K562 (cell line): ENCODE results near the gene TDRD12. TPM values are rescaled to one million over a fixed set of nuclear protein-coding genes. Genes with fewer than 3 reads are reported as not detected.

ENCODE experiments used
- ATAC-seq: fragments of 200-7000 bp; cut with Tn5 transposase; 3 replicates; pipeline ENCODE4 v1.9.1; 2020; ENCODE audit warnings: moderate library complexity
- BruUV-seq: library from RNA; stranded (reverse); fragments of 400-500 nt; replicated peaks from 2 replicates; lab custom pipeline; 2021; lab: Mats Ljungman, UMichigan
- CTCF ChIA-PET: fragments of 300-600 bp; formaldehyde crosslinking; extraction: SDS; loops from one replicate; lab custom pipeline; 2021; ENCODE audit warnings: low intra/inter-chr PET ratio; lab: Yijun Ruan, JAX
- POLR2A ChIA-PET: fragments of 300-600, 350-650 bp; sonication (Branson Sonifier 250); formaldehyde crosslinking; extraction: SDS; loops from one replicate; lab custom pipeline; 2021; ENCODE audit warnings: antibody characterized with exemption, inconsistent platforms; lab: Yijun Ruan, JAX
- DNase-seq, 4 experiments: peaks; one replicate each; pipeline versions ENCODE4 v3.0.0 to v3.0.0-alpha.2; 2011 to 2018; ENCODE audit warnings: low spot score in 3 of 4, mixed read lengths in 3 of 4; ENCODE audit errors: extremely low read depth in 1 of 4
- FAIRE-seq: peaks from 2 replicates; lab custom pipeline; 2011; peaks lifted over from hg19 to GRCh38; lab: Jason Lieb, UNC
- H2AFZ ChIP-seq: 2 replicates; pipeline ENCODE4 v1.6.0; 2011; ENCODE audit warnings: low read depth, low read length, control low read depth, inconsistent platforms
- H3K27ac ChIP-seq: fragments of 200-600 bp; 3 replicates; pipeline ENCODE4 v1.8.0; 2011; ENCODE audit warnings: low read depth, mild to moderate bottlenecking, control low read depth, inconsistent platforms, low read length, moderate library complexity, mixed read lengths; ENCODE audit errors: extremely low read depth
- H3K27me3 ChIP-seq, 2 experiments: fragments of 300-600 bp in 1 of 2; 2 replicates in 1 of 2; 3 replicates in 1 of 2; pipeline versions ENCODE4 v1.6.0 to v1.8.0; 2011; ENCODE audit warnings: inconsistent platforms in 2 of 2, low read length in 2 of 2, mild to moderate bottlenecking in 1 of 2, mixed read lengths in 1 of 2, moderate library complexity in 1 of 2; ENCODE audit not compliant: control insufficient read depth in 2 of 2, insufficient read depth in 2 of 2
- H3K36me3 ChIP-seq: fragments of 300-600 bp; 3 replicates; pipeline ENCODE4 v1.8.0; 2011; ENCODE audit warnings: mild to moderate bottlenecking, low read length, inconsistent platforms; ENCODE audit not compliant: control insufficient read depth, insufficient read depth
- H3K4me1 ChIP-seq, 2 experiments: fragments of 200-600 bp in 1 of 2; replicated peaks in 1 of 2; 2 replicates in 1 of 2; 3 replicates in 1 of 2; pipeline versions ENCODE4 v1.5.1 to v1.8.0; 2011; ENCODE audit warnings: inconsistent platforms in 2 of 2, low read length in 2 of 2, mild to moderate bottlenecking in 1 of 2, mixed read lengths in 1 of 2, moderate library complexity in 1 of 2; ENCODE audit not compliant: control insufficient read depth in 2 of 2, insufficient read depth in 2 of 2
- H3K4me2 ChIP-seq: 2 replicates; pipeline ENCODE4 v1.6.1; 2011; ENCODE audit warnings: low read length, control low read depth, inconsistent platforms, mixed read lengths; ENCODE audit not compliant: insufficient read depth
- H3K4me3 ChIP-seq: fragments of 200-600 bp; sonication (generic), shearing (Covaris generic); 2 replicates; pipeline ENCODE4 v1.5.1; 2016; ENCODE audit warnings: control low read depth, inconsistent platforms
- H3K79me2 ChIP-seq: fragments of 200-600 bp; 3 replicates; pipeline ENCODE4 v1.8.0; 2011; ENCODE audit warnings: low read length, inconsistent platforms; ENCODE audit not compliant: control insufficient read depth, insufficient read depth
- H3K9ac ChIP-seq, 2 experiments: 2 replicates each; pipeline versions ENCODE4 v1.6.0 to v1.6.1; 2011; ENCODE audit warnings: low read depth in 2 of 2, low read length in 2 of 2, control low read depth in 1 of 2, inconsistent platforms in 1 of 2, mild to moderate bottlenecking in 1 of 2, mixed read lengths in 1 of 2; ENCODE audit not compliant: insufficient read depth in 1 of 2
- H3K9me1 ChIP-seq: one replicate; pipeline ENCODE4 v1.6.0; 2011; ENCODE audit warnings: inconsistent platforms, mild to moderate bottlenecking, low read length, moderate library complexity; ENCODE audit not compliant: control insufficient read depth, insufficient read depth
- H3K9me3 ChIP-seq: replicated peaks from 2 replicates; pipeline ENCODE4 v1.5.1; 2011; ENCODE audit warnings: low read depth, low read length, inconsistent platforms; ENCODE audit not compliant: control insufficient read depth, insufficient read depth
- H4K20me1 ChIP-seq: replicated peaks from 2 replicates; pipeline ENCODE4 v1.6.1; 2011; ENCODE audit warnings: low read length, inconsistent platforms, mixed read lengths; ENCODE audit not compliant: control insufficient read depth, insufficient read depth
- CBX8 ChIP-seq: fragments of 200-600 bp; sonication (generic); IDR thresholded peaks from 2 replicates; pipeline ENCODE4 v1.6.1; 2012; ENCODE audit warnings: borderline replicate concordance, mixed run types, low read depth, mild to moderate bottlenecking, moderate library complexity, mixed read lengths, low read length, control low read depth, inconsistent platforms; ENCODE audit not compliant: poor library complexity, severe bottlenecking; ENCODE audit errors: extremely low read depth
- GATAD2A ChIP-seq: fragments of 450-650 bp; IDR thresholded peaks from 2 replicates; pipeline ENCODE4 v1.6.1; 2017
- GTF2A2 ChIP-seq: IDR thresholded peaks from 2 replicates; pipeline ENCODE4 v1.6.1; 2016; ENCODE audit warnings: mild to moderate bottlenecking, missing genetic modification characterization, missing compliant biosample characterization
- KAT2B ChIP-seq: IDR thresholded peaks from one replicate; pipeline ENCODE4 v1.6.1; 2012; ENCODE audit warnings: low read depth, mild to moderate bottlenecking, control low read depth, inconsistent platforms, low read length, moderate library complexity
- POLR2AphosphoS5 ChIP-seq: IDR thresholded peaks from 2 replicates; pipeline ENCODE4 v1.6.1; 2011; ENCODE audit warnings: mild to moderate bottlenecking, low read depth, low read length, moderate library complexity; ENCODE audit not compliant: control insufficient read depth, insufficient read depth
- SMARCA4 ChIP-seq: fragments of 450-650 bp; IDR thresholded peaks from 2 replicates; pipeline ENCODE4 v1.6.1; 2016
- SP1 ChIP-seq: sonication (generic); formaldehyde crosslinking; IDR thresholded peaks from 2 replicates; pipeline ENCODE4 v1.8.1; 2022; ENCODE audit warnings: mild to moderate bottlenecking, missing genetic modification reagents
- TAF7 ChIP-seq: fragments of 450-650 bp; IDR thresholded peaks from 2 replicates; pipeline ENCODE4 v1.6.1; 2016; ENCODE audit warnings: missing genetic modification characterization, missing compliant biosample characterization
- ZFP36 ChIP-seq: fragments of 150-350 bp; IDR thresholded peaks from 2 replicates; pipeline ENCODE4 v1.6.1; 2018; ENCODE audit warnings: low read length, low read depth; ENCODE audit not compliant: partially characterized antibody
- ZNF175 ChIP-seq: fragments of 200-800 bp; sonication (Bioruptor generic); IDR thresholded peaks from 2 replicates; pipeline ENCODE4 v1.6.1; 2016; ENCODE audit warnings: low read depth, mild to moderate bottlenecking, missing genetic modification characterization, missing compliant biosample characterization
- ZNF280A ChIP-seq: fragments of 450-650 bp; IDR thresholded peaks from 2 replicates; pipeline ENCODE4 v1.6.1; 2018; ENCODE audit warnings: mild to moderate bottlenecking, low read depth; ENCODE audit not compliant: partially characterized antibody
- WGBS: fragments of 100-300 bp; shearing (Covaris generic); methylation state at CpG from one replicate; pipeline ENCODE4 v1.1.6; 2016; ENCODE audit warnings: low coverage, mixed read lengths; ENCODE audit not compliant: insufficient coverage; ENCODE audit errors: missing lambda C conversion rate; 5-methylcytosine and 5-hydroxymethylcytosine counted together
- in situ Hi-C: fragments of 300-500 bp; cut with MboI; formaldehyde crosslinking; loops from 4 replicates; pipeline ENCODE4 v1.15.0; 2018; ENCODE audit warnings: inconsistent platforms, mixed read lengths
- intact Hi-C: fragments of 100-400 bp; cut with micrococcal nuclease; formaldehyde crosslinking; loops from 2 replicates; pipeline ENCODE4 v1.14.2; 2022
- polyA plus RNA-seq, 8 experiments: library from polyadenylated mRNA; depleted of rRNA in 4 of 8; stranded (reverse) in 5 of 8; unstranded in 3 of 8; fragments of >200 nt; fragmentation: Nextera tagmentation in 2 of 8; fragmentation: Illumina TruSeq in 1 of 8; extraction: Ambion mirVana in 2 of 8; extraction: Trizol in 1 of 8; gene quantifications; 2 replicates each; pipeline versions ENCODE4 v1.2.1 to v1.2.3, GENCODE V29; 2011 to 2014; ENCODE audit warnings: inconsistent platforms in 1 of 8, missing spikeins in 1 of 8
- total RNA-seq, 7 experiments: library from RNA; depleted of rRNA in 6 of 7; stranded (reverse); fragments of >200 nt in 6 of 7; fragmentation: Illumina TruSeq in 2 of 7; extraction: Trizol in 2 of 7; gene quantifications; 2 replicates each; pipeline versions ENCODE4 v1.2.1 to v1.2.3, GENCODE V29; 2011 to 2021; ENCODE audit warnings: low replicate concordance in 1 of 7
- TF ChIP-seq, protein P1 (sequence below): sonication (generic); formaldehyde crosslinking; IDR thresholded peaks from 2 replicates; pipeline ENCODE4 v1.8.0; 2022; ENCODE audit warnings: mild to moderate bottlenecking, missing genetic modification reagents, borderline replicate concordance

The TDRD12 gene
- total and polyA plus RNA-seq, 9 of the 15 experiments (the other 6 are each of a cell fraction or from before 2014, with no cell fraction given) = 0.03 TPM; not detected in 8

- TF ChIP-seq CBX8 = no peak
Observed at GRCh38 chr19:32819419-32820400, 100.1 kb downstream of the TDRD12 start (continued).

DNA sequence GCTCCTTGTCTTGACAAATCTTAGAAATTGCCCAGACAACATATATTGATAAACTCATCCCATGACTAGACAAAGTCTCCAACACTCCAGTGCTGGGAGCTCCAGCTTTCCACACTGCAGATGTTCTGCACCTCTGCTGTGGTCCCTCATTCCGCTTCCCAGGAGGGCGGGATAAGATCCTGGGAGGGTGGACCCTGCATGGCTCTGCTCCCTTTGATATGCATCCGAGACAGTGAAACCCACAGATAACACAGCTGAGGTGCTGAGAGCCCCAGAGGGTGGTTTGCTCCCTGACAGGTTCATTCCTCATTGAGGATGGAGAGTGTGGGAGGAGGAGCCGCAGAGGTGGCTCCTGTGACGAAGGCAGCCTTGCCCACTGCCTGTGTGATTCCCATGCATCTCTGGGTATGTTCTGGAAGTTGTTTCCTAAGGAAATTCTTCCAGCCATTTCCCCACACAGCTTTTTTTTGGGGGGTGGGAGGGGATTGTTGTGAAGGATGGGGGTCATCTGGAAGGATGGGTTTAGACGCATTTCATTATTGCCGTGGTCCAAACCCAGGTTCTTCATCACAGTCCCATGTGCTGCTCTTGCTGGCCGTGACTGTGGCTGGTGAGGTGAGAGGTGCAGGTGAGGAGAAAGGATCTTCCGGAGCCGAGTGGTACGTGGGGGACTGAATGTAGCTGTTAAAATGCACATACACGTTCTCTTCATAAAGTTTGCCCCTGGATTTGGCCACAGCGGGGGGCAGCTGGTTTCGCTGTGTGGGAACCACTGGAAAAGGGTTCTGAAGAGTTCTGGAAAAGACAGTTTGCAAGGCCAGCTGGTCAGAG is 103.6 kb downstream of the TDRD12 start:
- DNase-seq = no peak
- Histone ChIP-seq H3K9me3 (no peaks in the 10 kb centered on the region), H3K4me1 (peaks cover 0 to 5% of the 10 kb centered on the region in 2 experiments; a peak in 1 of 5 replicates), H3K9me1 (no peaks in the 10 kb centered on the region), H3K4me2 (no peak overlapping the region), H3K36me3 (no peaks in the 10 kb centered on the region), H3K4me3 (no peak overlapping the region), H3K27me3 (peaks cover 36 to 65% of the 10 kb centered on the region in 2 experiments), H4K20me1 (peaks cover 5% of the 10 kb centered on the region; the same call in 1 of the 2 replicates), H3K27ac (no peak overlapping the region), H3K79me2 (no peaks in the 10 kb centered on the region), H3K9ac (no peak overlapping the region), H2AFZ (no peak overlapping the region)
- ChIA-PET CTCF (no interaction called here), POLR2A (interaction anchor here (0.6 kb wide), 1 partner anchor 361 kb away, joined by 3 read pairs; no protein-coding TSS in a partner anchor)
- BruUV-seq = no TSS peak
- in situ Hi-C loops (no loop called here), intact Hi-C loops (no loop called here)
- FAIRE-seq = no peak
- ATAC-seq = no peak
- WGBS = 1% methylated on average over 14 of the region's 14 CpGs
- TF ChIP-seq GATAD2A (no peak), GTF2A2 (tag) (no peak), ZFP36 (no peak), SP1 (CRISPR knock-in tag) (no peak), KAT2B (no peak), POLR2AphosphoS5 (no peak), SMARCA4 (no peak), ZNF280A (no peak), ZNF175 (CRISPR knock-in tag) (no peak), TAF7 (tag) (no peak)
- TF ChIP-seq, protein P1, sequence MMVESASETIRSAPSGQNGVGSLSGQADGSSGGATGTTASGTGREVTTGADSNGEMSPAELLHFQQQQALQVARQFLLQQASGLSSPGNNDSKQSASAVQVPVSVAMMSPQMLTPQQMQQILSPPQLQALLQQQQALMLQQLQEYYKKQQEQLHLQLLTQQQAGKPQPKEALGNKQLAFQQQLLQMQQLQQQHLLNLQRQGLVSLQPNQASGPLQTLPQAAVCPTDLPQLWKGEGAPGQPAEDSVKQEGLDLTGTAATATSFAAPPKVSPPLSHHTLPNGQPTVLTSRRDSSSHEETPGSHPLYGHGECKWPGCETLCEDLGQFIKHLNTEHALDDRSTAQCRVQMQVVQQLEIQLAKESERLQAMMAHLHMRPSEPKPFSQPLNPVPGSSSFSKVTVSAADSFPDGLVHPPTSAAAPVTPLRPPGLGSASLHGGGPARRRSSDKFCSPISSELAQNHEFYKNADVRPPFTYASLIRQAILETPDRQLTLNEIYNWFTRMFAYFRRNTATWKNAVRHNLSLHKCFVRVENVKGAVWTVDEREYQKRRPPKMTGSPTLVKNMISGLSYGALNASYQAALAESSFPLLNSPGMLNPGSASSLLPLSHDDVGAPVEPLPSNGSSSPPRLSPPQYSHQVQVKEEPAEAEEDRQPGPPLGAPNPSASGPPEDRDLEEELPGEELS (CRISPR knock-in tag) = no peak
